Measurements from ENCODE around the gene MBNL1.

The MBNL1 gene

DNA sequence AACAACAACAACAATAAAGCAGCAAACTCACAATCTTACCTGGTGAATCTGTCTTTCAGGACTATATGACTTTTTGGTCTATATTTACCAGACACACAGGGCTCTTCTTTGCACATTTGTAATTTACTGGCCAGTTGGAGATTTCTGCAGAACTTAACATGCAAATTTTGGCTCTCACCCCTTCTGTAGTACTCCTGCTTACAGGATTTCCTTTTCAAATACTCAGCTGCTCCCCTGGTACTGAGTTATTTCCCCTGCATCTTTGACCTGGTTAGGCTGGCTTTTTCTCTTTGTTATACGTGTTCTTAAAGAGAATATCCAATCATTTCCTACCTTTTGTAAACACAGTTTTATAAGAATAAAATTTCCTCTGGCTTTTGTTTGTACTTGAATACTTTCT, 228.0 kb downstream of the MBNL1 start:
- ATAC-seq: no peak

GRCh38 chr3:152497457-152497856, 228.7 kb downstream of the MBNL1 start:
- no peak for ATAC-seq

DNA sequence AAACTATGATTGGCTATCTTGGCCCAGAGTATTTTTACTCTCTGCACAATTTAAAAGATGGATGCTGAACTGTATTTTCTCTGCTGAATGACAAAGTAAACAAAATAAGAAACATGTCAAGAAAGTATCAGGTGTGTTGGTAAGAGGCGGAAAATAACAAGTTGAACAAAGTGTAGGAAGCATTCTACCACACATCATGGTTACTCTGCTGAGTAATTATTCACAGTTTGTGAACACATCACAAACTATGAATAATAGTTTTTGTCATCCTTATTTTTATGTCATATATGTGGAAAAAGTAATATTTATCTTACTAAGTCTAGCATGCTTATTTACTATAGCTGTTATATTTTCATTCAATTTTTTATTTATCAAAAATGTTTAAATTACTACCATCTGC, 229.2 kb downstream of the MBNL1 start:
- ATAC-seq: no peak

DNA sequence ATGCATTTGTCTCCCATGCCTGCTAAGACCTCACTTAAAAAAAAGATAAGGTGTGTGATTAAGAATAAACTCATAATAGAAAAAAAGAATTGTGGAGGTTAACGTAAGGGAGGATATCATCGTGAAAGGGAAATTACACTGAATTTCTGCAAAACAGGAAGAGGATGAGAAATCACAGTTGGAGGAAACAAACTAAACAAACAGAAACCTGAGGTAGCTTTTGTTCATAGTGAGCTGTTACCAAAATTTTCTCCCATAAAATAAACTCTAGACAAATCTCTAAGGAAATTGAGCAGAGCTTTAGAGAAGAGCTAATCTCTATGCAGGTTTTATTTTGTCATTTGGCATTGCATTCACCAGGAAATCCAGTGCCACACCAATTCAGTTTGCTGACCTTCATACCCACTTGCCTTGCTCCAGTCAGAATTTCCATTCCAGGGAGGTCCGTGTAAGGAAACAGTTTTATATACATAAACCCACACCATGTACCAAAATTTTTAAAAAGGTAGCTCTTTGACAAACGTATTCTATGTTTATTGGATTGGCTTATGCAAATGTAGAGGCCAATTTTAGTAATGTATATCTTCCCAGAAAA, 231.2 kb downstream of the MBNL1 start:
- ATAC-seq: no peak

- peak; percentile 28 to 73 for ATAC-seq
Observed at GRCh38 chr3:152505926-152506325, 237.2 kb downstream of the MBNL1 start.

GRCh38 chr3:152508705-152509104, 240.0 kb downstream of the MBNL1 start:
- no peak for ATAC-seq

GRCh38 chr3:152511904-152512303, 243.2 kb downstream of the MBNL1 start:
- ATAC-seq: peak; percentile 21 to 33

DNA sequence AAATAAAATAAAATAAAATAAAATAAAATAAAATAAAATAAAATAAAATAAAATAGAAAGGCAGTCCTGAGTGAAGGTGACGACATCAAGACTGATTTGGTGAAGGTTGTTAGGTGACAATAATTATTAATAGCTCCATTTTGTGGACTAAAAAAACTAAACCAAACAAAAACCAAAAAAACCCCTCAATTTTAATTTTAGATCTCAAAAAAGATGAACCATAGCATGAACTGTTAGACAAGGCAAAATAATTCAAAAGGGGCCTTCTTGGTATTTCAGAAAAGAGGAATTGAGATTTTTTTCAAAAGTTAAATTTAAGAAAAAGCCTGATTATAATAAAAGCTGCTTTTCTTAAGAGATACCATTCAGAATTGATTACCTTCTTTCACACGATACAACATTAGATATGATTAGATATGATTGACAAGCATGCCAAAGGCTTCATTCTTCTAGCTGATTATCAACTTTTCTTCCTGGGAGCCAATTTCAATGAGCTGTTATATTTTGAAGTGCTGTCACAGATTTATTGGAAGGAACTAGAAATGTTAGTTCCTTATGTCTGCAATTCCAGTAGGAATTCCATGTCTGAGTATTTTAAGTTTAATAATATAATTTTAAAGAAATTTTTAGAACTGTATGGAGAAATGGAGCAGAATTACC, 244.7 kb downstream of the MBNL1 start:
- no peak for ATAC-seq
